Endothelial cell of umbilical vein (primary cell): ENCODE results near the gene NAA11. TPM values are rescaled to one million over a fixed set of nuclear protein-coding genes. Genes with fewer than 3 reads are reported as not detected.

Source experiments
- BruUV-seq: library from RNA; stranded (reverse); fragments of 400-500 nt; replicated peaks from 2 replicates; lab custom pipeline; 2021; lab: Mats Ljungman, UMichigan
- CTCF ChIA-PET: fragments of 300-600, 350-600 bp; sonication (Branson Sonifier 250); formaldehyde crosslinking; loops from one replicate; lab custom pipeline; 2021; ENCODE audit warnings: antibody characterized with exemption, inconsistent platforms; lab: Charles Lee
- POLR2A ChIA-PET: fragments of 300-600, 350-600 bp; sonication (Branson Sonifier 250); formaldehyde crosslinking; loops from one replicate; lab custom pipeline; 2021; ENCODE audit warnings: antibody characterized with exemption, inconsistent platforms; lab: Charles Lee
- DNase-seq: peaks from one replicate; pipeline ENCODE4 v3.0.0-alpha.2; 2011; ENCODE audit warnings: low read depth, low spot score
- FAIRE-seq: peaks from 2 replicates; lab custom pipeline; 2011; peaks lifted over from hg19 to GRCh38; lab: Jason Lieb, UNC
- H2AFZ ChIP-seq: 2 replicates; pipeline ENCODE4 v1.6.0; 2012; ENCODE audit warnings: low read depth, low read length, control low read depth, inconsistent platforms
- H3K27ac ChIP-seq: 2 replicates; pipeline ENCODE4 v1.5.1; 2011; ENCODE audit warnings: low read depth, mild to moderate bottlenecking, control low read depth, low read length, moderate library complexity; ENCODE audit not compliant: insufficient read depth
- H3K27me3 ChIP-seq, 2 experiments: 2 replicates each; pipeline versions ENCODE4 v1.6.0 to v1.6.1; 2011; ENCODE audit warnings: low read length in 2 of 2, mixed read lengths in 1 of 2; ENCODE audit not compliant: control insufficient read depth in 2 of 2, insufficient read depth in 2 of 2
- H3K36me3 ChIP-seq, 2 experiments: 2 replicates in 1 of 2; 3 replicates in 1 of 2; pipeline ENCODE4 v1.5.1; 2011; ENCODE audit warnings: low read length in 2 of 2, mild to moderate bottlenecking in 1 of 2, moderate library complexity in 1 of 2; ENCODE audit not compliant: control insufficient read depth in 2 of 2, insufficient read depth in 2 of 2; ENCODE audit errors: extremely low read depth in 1 of 2
- H3K4me1 ChIP-seq: 3 replicates; pipeline ENCODE4 v1.5.1; 2011; ENCODE audit warnings: mild to moderate bottlenecking, low read length; ENCODE audit not compliant: control insufficient read depth, insufficient read depth; ENCODE audit errors: extremely low read depth
- H3K4me2 ChIP-seq: 2 replicates; pipeline ENCODE4 v1.6.1; 2011; ENCODE audit warnings: low read length, control low read depth, mixed read lengths; ENCODE audit not compliant: insufficient read depth
- H3K4me3 ChIP-seq, 3 experiments: fragments of 200-600 bp in 1 of 3; sonication (generic), shearing (Covaris generic) in 1 of 3; replicated peaks in 1 of 3; 2 replicates each; pipeline ENCODE4 v1.5.1; 2011 to 2016; ENCODE audit warnings: control low read depth in 3 of 3, low read length in 3 of 3, mild to moderate bottlenecking in 2 of 3, inconsistent platforms in 1 of 3, low read depth in 1 of 3, moderate library complexity in 1 of 3; ENCODE audit not compliant: insufficient read depth in 1 of 3
- H3K79me2 ChIP-seq: 2 replicates; pipeline ENCODE4 v1.6.0; 2012; ENCODE audit warnings: low read length, inconsistent platforms; ENCODE audit not compliant: control insufficient read depth, insufficient read depth
- H3K9ac ChIP-seq: replicated peaks from 2 replicates; pipeline ENCODE3; 2011; ENCODE audit warnings: low read length, control low read depth; ENCODE audit not compliant: insufficient read depth; ENCODE audit errors: extremely low read depth
- H3K9me1 ChIP-seq: replicated peaks from 3 replicates; pipeline ENCODE4 v1.6.0; 2011; ENCODE audit warnings: mild to moderate bottlenecking, low read length; ENCODE audit not compliant: control insufficient read depth, insufficient read depth; ENCODE audit errors: extremely low read depth
- H3K9me3 ChIP-seq: replicated peaks from 2 replicates; pipeline ENCODE4 v1.5.1; 2012; ENCODE audit warnings: low read length, inconsistent platforms; ENCODE audit not compliant: control insufficient read depth, insufficient read depth
- H4K20me1 ChIP-seq: replicated peaks from 2 replicates; pipeline ENCODE3; 2011; ENCODE audit warnings: mild to moderate bottlenecking, low read length; ENCODE audit not compliant: control insufficient read depth, insufficient read depth; ENCODE audit errors: extremely low read depth
- EZH2 ChIP-seq: IDR thresholded peaks from 2 replicates; pipeline ENCODE4 v1.6.1; 2012; ENCODE audit warnings: borderline replicate concordance, low read depth, mild to moderate bottlenecking, moderate library complexity, low read length, inconsistent platforms; ENCODE audit not compliant: severe bottlenecking
- FOS ChIP-seq: IDR thresholded peaks from 2 replicates; pipeline ENCODE4 v1.6.1; 2011; ENCODE audit warnings: mild to moderate bottlenecking, low read length, moderate library complexity, borderline replicate concordance; ENCODE audit not compliant: insufficient read depth
- GATA2 ChIP-seq: IDR thresholded peaks from 2 replicates; pipeline ENCODE4 v1.7.0; 2011; ENCODE audit warnings: low read depth, mild to moderate bottlenecking, moderate library complexity, mixed read lengths, low read length; ENCODE audit not compliant: insufficient read length, insufficient read depth
- JUN ChIP-seq: IDR thresholded peaks from 2 replicates; pipeline ENCODE4 v1.6.1; 2011; ENCODE audit warnings: borderline replicate concordance, low read depth; ENCODE audit not compliant: insufficient read length, insufficient read depth
- MYC ChIP-seq: IDR thresholded peaks from one replicate; pipeline ENCODE4 v1.6.1; 2011; ENCODE audit warnings: mild to moderate bottlenecking, low read depth, low read length
- POLR2A ChIP-seq: IDR thresholded peaks from 2 replicates; pipeline ENCODE4 v1.6.1; 2012; ENCODE audit warnings: low read depth, mild to moderate bottlenecking, control low read depth, low read length
- POLR2AphosphoS5 ChIP-seq: IDR thresholded peaks from 2 replicates; pipeline ENCODE4 v1.6.1; 2012; ENCODE audit warnings: low read depth, mild to moderate bottlenecking, control low read depth, low read length, moderate library complexity; ENCODE audit not compliant: insufficient read depth
- dilution Hi-C: fragments of 300-500 bp; cut with MboI; formaldehyde crosslinking; loops from one replicate; pipeline ENCODE4 v1.15.0; 2019; ENCODE audit warnings: low sequenced_read_pairs; ENCODE audit not compliant: extremely low pct_ligation_motif_present
- intact Hi-C: fragments of 100-400 bp; cut with micrococcal nuclease; formaldehyde crosslinking; loops from one replicate; pipeline ENCODE4 v1.10.0; 2022
- polyA plus RNA-seq, 4 experiments: library from polyadenylated mRNA; depleted of rRNA in 3 of 4; stranded (reverse) in 3 of 4; unstranded in 1 of 4; fragments of >200 nt; gene quantifications; 2 replicates each; pipeline versions ENCODE4 v1.2.1 to v1.2.3, GENCODE V29; 2011 to 2012; ENCODE audit warnings: missing spikeins in 1 of 4
- total RNA-seq: library from RNA; stranded (reverse); gene quantifications from 2 replicates; pipeline ENCODE4 v1.2.3, GENCODE V29; 2021
- TF ChIP-seq, protein P1 (sequence below), 2 donors: IDR thresholded peaks; 1 replicate in 1 of 2; 2 replicates in 1 of 2; pipeline ENCODE4 v1.5.1; 2011; ENCODE audit warnings: low read length in 2 of 2, mild to moderate bottlenecking in 2 of 2, moderate library complexity in 2 of 2, control low read depth in 1 of 2, inconsistent platforms in 1 of 2, low read depth in 1 of 2; ENCODE audit not compliant: insufficient read depth in 1 of 2; ENCODE audit errors: extremely low read depth in 1 of 2
- TF ChIP-seq, protein P2 (sequence below): IDR thresholded peaks from 2 replicates; pipeline ENCODE4 v1.6.1; 2011; ENCODE audit not compliant: insufficient read depth, insufficient read length

NAA11 gene
- total and polyA plus RNA-seq, 2 donors (not counting 3 experiments of a cell fraction or from before 2014, with no cell fraction given): not detected

DNA sequence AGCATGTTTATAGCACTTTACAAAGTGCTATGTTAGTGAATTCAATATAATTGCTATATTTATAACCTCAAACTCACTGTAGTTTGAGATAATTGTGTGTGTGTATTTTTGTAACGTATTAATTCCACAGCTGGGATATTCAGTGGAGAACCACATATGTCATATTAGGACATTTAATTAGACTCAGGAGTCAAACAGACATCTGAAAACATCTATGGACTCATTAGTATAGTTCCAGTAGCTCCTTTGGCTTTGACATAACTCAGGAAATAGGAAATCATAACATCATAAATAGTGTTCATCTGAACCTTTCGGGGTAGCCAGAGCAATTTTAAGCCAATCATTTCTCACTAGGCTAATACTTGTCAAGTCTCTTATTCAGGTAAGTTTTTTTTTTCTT is 38.8 kb downstream of the NAA11 start:
- no peak for FAIRE-seq
- dilution Hi-C loops: no loop called here

More for the DNA sequence above, 38.8 kb downstream of the NAA11 start:
- H3K9me3 ChIP-seq: no peaks in the 10 kb centered on the region
- H2AFZ ChIP-seq: no peak overlapping the region
- DNase-seq: no peak
- intact Hi-C loops: no loop called here
- H3K79me2 ChIP-seq: no peaks in the 10 kb centered on the region
- H3K4me3 ChIP-seq: no peak overlapping the region
- H3K9me1 ChIP-seq: no peaks in the 10 kb centered on the region
- TF ChIP-seq FOS (no peak), POLR2AphosphoS5 (no peak), EZH2 (no peak), GATA2 (no peak), JUN (no peak), MYC (no peak), POLR2A (no peak)
- TF ChIP-seq, protein P1, sequence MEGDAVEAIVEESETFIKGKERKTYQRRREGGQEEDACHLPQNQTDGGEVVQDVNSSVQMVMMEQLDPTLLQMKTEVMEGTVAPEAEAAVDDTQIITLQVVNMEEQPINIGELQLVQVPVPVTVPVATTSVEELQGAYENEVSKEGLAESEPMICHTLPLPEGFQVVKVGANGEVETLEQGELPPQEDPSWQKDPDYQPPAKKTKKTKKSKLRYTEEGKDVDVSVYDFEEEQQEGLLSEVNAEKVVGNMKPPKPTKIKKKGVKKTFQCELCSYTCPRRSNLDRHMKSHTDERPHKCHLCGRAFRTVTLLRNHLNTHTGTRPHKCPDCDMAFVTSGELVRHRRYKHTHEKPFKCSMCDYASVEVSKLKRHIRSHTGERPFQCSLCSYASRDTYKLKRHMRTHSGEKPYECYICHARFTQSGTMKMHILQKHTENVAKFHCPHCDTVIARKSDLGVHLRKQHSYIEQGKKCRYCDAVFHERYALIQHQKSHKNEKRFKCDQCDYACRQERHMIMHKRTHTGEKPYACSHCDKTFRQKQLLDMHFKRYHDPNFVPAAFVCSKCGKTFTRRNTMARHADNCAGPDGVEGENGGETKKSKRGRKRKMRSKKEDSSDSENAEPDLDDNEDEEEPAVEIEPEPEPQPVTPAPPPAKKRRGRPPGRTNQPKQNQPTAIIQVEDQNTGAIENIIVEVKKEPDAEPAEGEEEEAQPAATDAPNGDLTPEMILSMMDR (IDR thresholded peaks at IDR 0.05; ENCODE audit: extremely low read depth in 1 of 2, insufficient read depth in 1 of 2, low read depth in 1 of 2, low read length in 2 of 2): no peak
- TF ChIP-seq, protein P2, sequence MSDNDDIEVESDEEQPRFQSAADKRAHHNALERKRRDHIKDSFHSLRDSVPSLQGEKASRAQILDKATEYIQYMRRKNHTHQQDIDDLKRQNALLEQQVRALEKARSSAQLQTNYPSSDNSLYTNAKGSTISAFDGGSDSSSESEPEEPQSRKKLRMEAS: no peak
- H4K20me1 ChIP-seq: no peaks in the 10 kb centered on the region
- ChIA-PET CTCF (no interaction called here), POLR2A (no interaction called here)
- BruUV-seq: no TSS peak
- H3K27me3 ChIP-seq: no peaks in the 10 kb centered on the region
- H3K27ac ChIP-seq: no peak overlapping the region
- no peaks in the 10 kb centered on the region for H3K36me3 ChIP-seq
- no peaks in the 10 kb centered on the region for H3K4me1 ChIP-seq
- H3K4me2 ChIP-seq: no peak overlapping the region
- H3K9ac ChIP-seq: no peak overlapping the region
